HG02588 (cell line): ENCODE data around the gene MARK1.

ENCODE experiments used
- ATAC-seq: cut with Tn5 transposase; IDR thresholded peaks from one replicate; pipeline ENCODE4 v1.9.1; 2021; ENCODE audit warnings: mild to moderate bottlenecking, moderate library complexity; ENCODE audit not compliant: unreplicated experiment

MARK1 gene

DNA sequence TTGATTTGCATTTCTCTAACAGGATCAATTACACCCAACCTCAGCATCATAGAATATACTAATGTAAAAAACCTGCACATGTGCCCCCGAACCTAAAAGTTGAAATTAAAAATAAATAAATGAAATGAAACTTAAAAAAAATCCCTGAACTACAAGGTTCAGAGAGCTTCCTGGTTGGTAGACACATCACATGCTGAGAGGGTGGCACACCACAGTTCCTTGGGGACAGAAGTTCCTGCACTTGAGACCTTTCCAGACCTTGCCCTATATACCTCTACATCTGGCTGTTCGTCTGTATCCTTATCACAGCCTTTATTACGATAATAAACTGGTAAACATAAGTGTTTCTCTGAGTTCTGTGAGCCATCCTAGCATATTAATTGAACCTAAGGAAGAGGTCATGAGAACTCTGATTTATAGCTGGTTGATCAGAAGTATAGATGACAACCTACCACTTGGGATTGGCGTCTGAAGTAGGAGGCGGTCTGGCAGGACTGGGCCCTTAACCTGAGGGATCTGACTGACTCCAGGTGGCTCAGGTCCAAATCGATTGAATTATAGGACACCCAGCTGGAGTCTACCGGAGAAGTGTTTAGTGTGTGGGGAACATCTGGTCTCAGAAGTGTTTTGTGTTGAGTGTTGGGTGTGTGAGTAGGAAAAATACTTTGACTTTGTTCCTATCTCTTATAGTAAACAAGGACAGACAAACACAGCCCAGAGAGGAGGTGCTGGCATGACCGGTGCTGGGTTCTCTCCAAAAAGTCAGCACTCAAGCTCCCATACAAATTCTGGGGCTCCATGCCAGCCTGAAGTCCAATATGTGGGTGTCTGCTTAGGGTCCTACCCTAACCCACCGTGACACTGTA, 181.2 kb downstream of the MARK1 start:
- no peak for ATAC-seq

DNA sequence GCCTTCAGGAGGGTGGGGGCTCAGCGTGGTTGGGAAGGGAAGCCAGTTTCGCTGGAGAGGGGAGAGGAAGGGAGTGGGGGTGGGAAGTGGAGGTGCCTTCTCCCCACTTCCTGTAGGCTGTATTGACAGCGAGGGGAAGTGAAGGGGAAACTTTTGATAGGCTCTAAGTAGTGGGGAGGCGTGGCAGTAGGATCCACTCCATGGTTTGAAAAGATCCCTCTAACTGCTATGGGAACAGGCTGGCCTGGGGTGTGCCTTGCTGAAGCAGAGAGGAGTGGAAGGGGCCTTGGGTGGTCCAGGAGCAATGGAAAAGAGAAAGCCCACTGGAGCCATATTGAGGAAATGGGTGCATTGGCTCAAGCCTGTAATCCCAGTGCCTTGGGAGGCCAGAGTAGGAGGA, 182.4 kb downstream of the MARK1 start:
- no peak for ATAC-seq

DNA sequence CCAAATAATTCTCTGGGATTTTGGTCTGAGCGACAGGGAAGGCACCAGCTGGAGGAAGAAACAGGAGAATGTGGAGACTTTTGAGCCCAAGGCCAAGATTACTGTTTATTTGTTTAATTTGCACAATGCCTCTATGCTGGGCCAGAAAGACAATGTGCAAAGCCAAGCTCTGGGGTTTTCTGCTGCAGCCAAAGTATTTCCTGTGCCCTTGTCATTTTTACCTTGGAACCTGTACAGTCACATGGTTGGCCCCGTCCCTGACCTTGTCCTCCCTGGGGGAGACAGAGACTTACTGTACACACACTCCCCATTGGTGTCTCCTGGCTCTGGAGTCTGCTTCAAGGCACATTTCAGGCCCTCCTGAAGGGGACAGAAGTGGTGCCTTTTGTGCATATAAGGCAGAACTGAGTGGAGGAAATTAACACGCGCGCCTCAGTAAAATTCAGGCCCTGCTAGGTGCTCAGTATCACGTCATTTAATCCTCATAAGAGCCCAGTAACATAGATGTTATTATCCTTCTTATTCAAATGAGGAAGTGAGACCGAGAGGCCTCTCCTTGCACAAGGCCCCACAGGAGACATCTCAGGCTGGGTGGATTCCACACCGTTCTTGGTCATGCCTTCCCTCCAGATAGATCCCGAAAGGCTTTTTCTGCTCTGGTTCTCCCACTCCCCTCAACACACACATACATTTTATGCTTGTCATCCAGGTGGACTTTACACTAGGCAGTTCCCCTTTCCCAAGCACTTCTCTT, 183.3 kb downstream of the MARK1 start:
- peak; percentile 90 for ATAC-seq
